Skeletal muscle cell (primary cell): ENCODE results near the gene COL6A2.

Experiments used
- DNase-seq: peaks from one replicate; pipeline ENCODE4 v3.0.0-alpha.2; 2010; ENCODE audit warnings: low read depth
- H3K4me3 ChIP-seq: 2 replicates; pipeline ENCODE4 v1.5.1; 2011; ENCODE audit warnings: low read depth, mild to moderate bottlenecking, control low read depth, low read length, moderate library complexity

The COL6A2 gene

GRCh38 chr21:46148106-46148505 is 50.2 kb downstream of the COL6A2 start:
- no peak for DNase-seq
- H3K4me3 ChIP-seq: no peak overlapping the region

GRCh38 chr21:46149205-46149901 is 51.4 kb downstream of the COL6A2 start:
- no peak overlapping the region for H3K4me3 ChIP-seq
- no peak for DNase-seq

GRCh38 chr21:46150073-46150472 is 52.2 kb downstream of the COL6A2 start:
- H3K4me3 ChIP-seq: no peak overlapping the region
- no peak for DNase-seq

- H3K4me3 ChIP-seq: no peak overlapping the region
- no peak for DNase-seq
Observed at GRCh38 chr21:46150491-46151121, 52.7 kb downstream of the COL6A2 start.

- DNase-seq: no peak
Observed at GRCh38 chr21:46151261-46151988, 53.5 kb downstream of the COL6A2 start.

GRCh38 chr21:46151989-46152926 is 54.3 kb downstream of the COL6A2 start:
- no peak overlapping the region for H3K4me3 ChIP-seq
- no peak for DNase-seq

More at GRCh38 chr21:46151261-46151988, 53.5 kb downstream of the COL6A2 start:
- H3K4me3 ChIP-seq: no peak overlapping the region

- no peak overlapping the region for H3K4me3 ChIP-seq
- no peak for DNase-seq
Observed at GRCh38 chr21:46152927-46153246, 55.0 kb downstream of the COL6A2 start.

- no peak overlapping the region for H3K4me3 ChIP-seq
Observed at GRCh38 chr21:46153247-46154154, 55.6 kb downstream of the COL6A2 start.

GRCh38 chr21:46154155-46154954 is 56.4 kb downstream of the COL6A2 start:
- DNase-seq: no peak
- no peak overlapping the region for H3K4me3 ChIP-seq

More at GRCh38 chr21:46153247-46154154, 55.6 kb downstream of the COL6A2 start:
- DNase-seq: no peak

- H3K4me3 ChIP-seq: no peak overlapping the region
- no peak for DNase-seq
Observed at GRCh38 chr21:46154955-46155513, 57.1 kb downstream of the COL6A2 start.

- no peak within 1 kb of the TSS for H3K4me3 ChIP-seq
- DNase-seq: no peak
Observed at GRCh38 chr21:46155514-46156377, 57.8 kb downstream of the COL6A2 start, which contains the start of gene FTCD. FTCD (minus strand) TSS chr21:46155579; CDS start chr21:46155523, 56 bp downstream.

GRCh38 chr21:46156378-46156645 is 58.4 kb downstream of the COL6A2 start:
- no peak for DNase-seq
- H3K4me3 ChIP-seq: no peak overlapping the region

GRCh38 chr21:46156678-46157077 is 58.8 kb downstream of the COL6A2 start:
- H3K4me3 ChIP-seq: no peak overlapping the region
- DNase-seq: no peak

GRCh38 chr21:46157396-46157986 is 59.6 kb downstream of the COL6A2 start:
- no peak overlapping the region for H3K4me3 ChIP-seq
- no peak for DNase-seq

GRCh38 chr21:46157987-46158451 is 60.1 kb downstream of the COL6A2 start:
- no peak overlapping the region for H3K4me3 ChIP-seq
- DNase-seq: no peak

GRCh38 chr21:46158666-46159300 is 60.9 kb downstream of the COL6A2 start:
- DNase-seq: no peak
- H3K4me3 ChIP-seq: no peak overlapping the region
